Tibial artery (tissue), 4 donors: ENCODE results near the gene MAN2A2.

Experiments used
- DNase-seq, 2 donors: peaks; one replicate each; pipeline ENCODE4 v3.0.0-alpha.2; 2019
- H3K27ac ChIP-seq, 2 donors: fragments of 200-600 bp; sonication (generic) in 1 of 2; 1 replicate in 1 of 2; 2 replicates in 1 of 2; pipeline ENCODE4 v1.5.1; 2018 to 2019; ENCODE audit warnings: mild to moderate bottlenecking in 1 of 2
- H3K27me3 ChIP-seq, 2 donors: fragments of 200-600 bp; sonication (generic) in 1 of 2; one replicate each; pipeline versions ENCODE4 v1.5.1 to v1.6.0; 2016 to 2019
- H3K36me3 ChIP-seq, 3 donors: fragments of 200-600 bp; sonication (generic) in 2 of 3; one replicate each; pipeline ENCODE4 v1.5.1; 2016 to 2019; ENCODE audit warnings: mild to moderate bottlenecking in 2 of 3
- H3K4me1 ChIP-seq, 4 donors: fragments of 200-600 bp; sonication (generic) in 2 of 4; 1 replicate in 3 of 4; 2 replicates in 1 of 4; pipeline ENCODE4 v1.5.1; 2016 to 2019
- H3K4me3 ChIP-seq, 2 donors: fragments of 200-600 bp; sonication (generic) in 1 of 2; 1 replicate in 1 of 2; 2 replicates in 1 of 2; pipeline ENCODE4 v1.5.1; 2018 to 2019; ENCODE audit warnings: mild to moderate bottlenecking in 2 of 2
- H3K9me3 ChIP-seq, 3 donors: fragments of 200-600 bp; sonication (generic) in 1 of 3; one replicate each; pipeline ENCODE4 v1.5.1; 2016 to 2019
- CTCF ChIP-seq, 2 experiments: fragments of 200-600 bp in 1 of 2; fragments of 450-650 bp in 1 of 2; IDR thresholded peaks; one replicate each; pipeline ENCODE4 v1.5.1; 2017 to 2019; ENCODE audit warnings: antibody characterized with exemption in 2 of 2, mild to moderate bottlenecking in 1 of 2, moderate library complexity in 1 of 2
- intact Hi-C: fragments of 100-400 bp; cut with DNase I; formaldehyde crosslinking; loops from one replicate; pipeline ENCODE4 v1.15.0; 2023; ENCODE audit warnings: low total_unique reads

The MAN2A2 gene

GRCh38 chr15:90970274-90970673, 67.2 kb downstream of the MAN2A2 start:
- H3K36me3 ChIP-seq: peaks cover 7 to 58% (median 23%) of the 10 kb centered on the region in 3 donors
- no peak for DNase-seq
- H3K4me3 ChIP-seq: no peak overlapping the region
- no peaks in the 10 kb centered on the region for H3K27me3 ChIP-seq
- TF ChIP-seq CTCF (IDR thresholded peaks at IDR 0.05): no peak
- H3K4me1 ChIP-seq: no peaks in the 10 kb centered on the region
- H3K9me3 ChIP-seq: no peaks in the 10 kb centered on the region
- H3K27ac ChIP-seq: no peak overlapping the region
- intact Hi-C loops: no loop called here

GRCh38 chr15:90972133-90972532, 69.0 kb downstream of the MAN2A2 start:
- Histone ChIP-seq H3K27me3 (no peaks in the 10 kb centered on the region), H3K36me3 (peaks cover 0 to 40% (median 10%) of the 10 kb centered on the region in 3 donors), H3K4me1 (no peaks in the 10 kb centered on the region), H3K4me3 (no peak overlapping the region), H3K27ac (no peak overlapping the region), H3K9me3 (no peaks in the 10 kb centered on the region)
- no peak for TF ChIP-seq CTCF (IDR thresholded peaks at IDR 0.05)
- intact Hi-C loops: no loop called here
- DNase-seq: no peak
